SK-N-SH treated with all-trans-retinoic acid at 6 μM for 48 hours (cell line): ENCODE measurements around the gene IPPK.

Experiments
- ATAC-seq: fragments of 200-7000 bp; cut with Tn5 transposase; 3 replicates; pipeline ENCODE4 v1.9.1; 2020; ENCODE audit warnings: mild to moderate bottlenecking, moderate library complexity
- ARNTL ChIP-seq: fragments of 450-650 bp; formaldehyde crosslinking; IDR thresholded peaks from 2 replicates; pipeline ENCODE4 v1.5.0; 2020; ENCODE audit warnings: low read depth, mild to moderate bottlenecking, moderate library complexity, borderline replicate concordance
- BACH2 ChIP-seq: fragments of 250-450 bp; sonication (Bioruptor Pico); IDR thresholded peaks from 2 replicates; pipeline ENCODE4 v1.9.0; 2021; ENCODE audit warnings: mild to moderate bottlenecking, borderline replicate concordance
- CREB5 ChIP-seq: fragments of 250-450 bp; sonication (Bioruptor Pico); IDR thresholded peaks from 2 replicates; pipeline ENCODE4 v1.5.1; 2020; ENCODE audit warnings: low read depth, mild to moderate bottlenecking, moderate library complexity
- CSDC2 ChIP-seq: fragments of 250-450 bp; sonication (Bioruptor Pico); IDR thresholded peaks from 2 replicates; pipeline ENCODE4 v1.5.0; 2020; ENCODE audit warnings: mild to moderate bottlenecking, moderate library complexity
- CSRNP3 ChIP-seq: fragments of 250-450 bp; sonication (Bioruptor Pico); IDR thresholded peaks from 2 replicates; pipeline ENCODE4 v1.5.1; 2021; ENCODE audit warnings: mild to moderate bottlenecking, moderate library complexity
- ESRRG ChIP-seq: fragments of 250-450 bp; sonication (Bioruptor Pico); IDR thresholded peaks from 2 replicates; pipeline ENCODE4 v1.6.1; 2021; ENCODE audit warnings: mild to moderate bottlenecking
- GLIS3 ChIP-seq: fragments of 250-450 bp; sonication (Bioruptor Pico); IDR thresholded peaks from 2 replicates; pipeline ENCODE4 v1.5.0; 2020; ENCODE audit warnings: mild to moderate bottlenecking, moderate library complexity
- ISL1 ChIP-seq: fragments of 250-450 bp; sonication (Bioruptor Pico); IDR thresholded peaks from 2 replicates; pipeline ENCODE4 v2.1.2; 2022; ENCODE audit warnings: mild to moderate bottlenecking, moderate library complexity
- PATZ1 ChIP-seq: fragments of 250-450 bp; sonication (Bioruptor Pico); IDR thresholded peaks from 2 replicates; pipeline ENCODE4 v1.8.0; 2020; ENCODE audit warnings: mild to moderate bottlenecking, moderate library complexity, borderline replicate concordance
- POU6F1 ChIP-seq: fragments of 250-450 bp; sonication (Bioruptor Pico); IDR thresholded peaks from 2 replicates; pipeline ENCODE4 v1.8.0; 2021; ENCODE audit warnings: low read depth, mild to moderate bottlenecking, moderate library complexity, borderline replicate concordance
- PPARA ChIP-seq: fragments of 250-450 bp; sonication (Bioruptor Pico); IDR thresholded peaks from 2 replicates; pipeline ENCODE4 v1.5.0; 2020; ENCODE audit warnings: mild to moderate bottlenecking, borderline replicate concordance
- SNAI2 ChIP-seq: fragments of 250-450 bp; sonication (Bioruptor Pico); IDR thresholded peaks from 2 replicates; pipeline ENCODE4 v1.5.0; 2020; ENCODE audit warnings: mild to moderate bottlenecking, moderate library complexity
- TOX ChIP-seq: fragments of 250-450 bp; sonication (Bioruptor Pico); IDR thresholded peaks from 2 replicates; pipeline ENCODE4 v1.8.0; 2021; ENCODE audit warnings: mild to moderate bottlenecking, moderate library complexity, borderline replicate concordance
- TSHZ2 ChIP-seq: fragments of 250-450 bp; sonication (Bioruptor Pico); IDR thresholded peaks from 2 replicates; pipeline ENCODE4 v1.5.0; 2020; ENCODE audit warnings: mild to moderate bottlenecking, moderate library complexity
- ZC3H10 ChIP-seq: fragments of 250-450 bp; sonication (Bioruptor Pico); IDR thresholded peaks from 2 replicates; pipeline ENCODE4 v1.5.1; 2021; ENCODE audit warnings: mild to moderate bottlenecking, moderate library complexity
- ZFP3 ChIP-seq: fragments of 250-450 bp; sonication (Bioruptor Pico); IDR thresholded peaks from 2 replicates; pipeline ENCODE4 v1.5.0; 2020; ENCODE audit warnings: mild to moderate bottlenecking, moderate library complexity
- ZNF565 ChIP-seq: fragments of 450-650 bp; formaldehyde crosslinking; conservative IDR thresholded peaks from 2 replicates; pipeline ENCODE4 v1.5.0; 2020; ENCODE audit warnings: low read depth, mild to moderate bottlenecking, moderate library complexity
- ZNF70 ChIP-seq: fragments of 450-650 bp; formaldehyde crosslinking; IDR thresholded peaks from 2 replicates; pipeline ENCODE4 v1.5.0; 2020; ENCODE audit warnings: mild to moderate bottlenecking, moderate library complexity
- ZNF8 ChIP-seq: fragments of 450-650 bp; formaldehyde crosslinking; IDR thresholded peaks from 2 replicates; pipeline ENCODE4 v1.5.0; 2020; ENCODE audit warnings: mild to moderate bottlenecking, moderate library complexity

Gene IPPK

GRCh38 chr9:92669890-92670708 lies at the start of gene IPPK:
TSS of gene IPPK (minus strand) at chr9:92670131. CDS start at chr9:92669988, 143 bp downstream.
- peak; percentile 92 for ATAC-seq

GRCh38 chr9:92719028-92719647 lies 49.2 kb upstream of the IPPK start:
- no peak for ATAC-seq

More at GRCh38 chr9:92669890-92670708, at the start of gene IPPK:
- TF ChIP-seq ZNF565 (CRISPR knock-in tag) (no peak), ZNF8 (CRISPR knock-in tag) (0 out of 2 replicates have a peak, but pooled peaks have one; percentile 8)
- TF ChIP-seq, all 23 proteins: peak for 1

More at GRCh38 chr9:92719028-92719647, 49.2 kb upstream of the IPPK start:
- no peak for TF ChIP-seq PPARA (CRISPR knock-in tag)
- no peak for TF ChIP-seq ESRRG (CRISPR knock-in tag)
- no peak for TF ChIP-seq ARNTL (CRISPR knock-in tag)
- no peak for TF ChIP-seq ZFP3 (CRISPR knock-in tag)
- TF ChIP-seq GLIS3: no peak
- TF ChIP-seq TSHZ2 (CRISPR knock-in tag): no peak
- no peak for TF ChIP-seq ZNF70 (CRISPR knock-in tag)
- no peak for TF ChIP-seq TOX (CRISPR knock-in tag)
- TF ChIP-seq SNAI2 (CRISPR knock-in tag): no peak
- no peak for TF ChIP-seq ISL1 (CRISPR knock-in tag)
- TF ChIP-seq CREB5 (CRISPR knock-in tag): no peak
- no peak for TF ChIP-seq CSDC2 (CRISPR knock-in tag)
- no peak for TF ChIP-seq ZNF8 (CRISPR knock-in tag)
- no peak for TF ChIP-seq POU6F1 (CRISPR knock-in tag)
- TF ChIP-seq BACH2 (CRISPR knock-in tag): no peak
- TF ChIP-seq ZNF565 (CRISPR knock-in tag): no peak
- no peak for TF ChIP-seq CSRNP3 (CRISPR knock-in tag)
- no peak for TF ChIP-seq ZC3H10
- no peak for TF ChIP-seq PATZ1 (CRISPR knock-in tag)
- TF ChIP-seq, all 23 proteins: peak for 0
